G401 (cell line): ENCODE measurements around the gene ATG5. TPM values are rescaled to one million over a fixed set of nuclear protein-coding genes. Genes with fewer than 3 reads are reported as not detected.

Source experiments
- DNase-seq: peaks from one replicate; pipeline ENCODE4 v3.0.0-alpha.2; 2015; ENCODE audit warnings: low spot score
- in situ Hi-C: cut with HindIII; loops from 2 replicates; pipeline ENCODE4 v1.10.0; 2016; ENCODE audit warnings: low sequenced_read_pairs, mixed read lengths
- total RNA-seq: library from RNA; depleted of rRNA; stranded (reverse); fragments of >200 nt; shearing (Covaris generic); gene quantifications from 2 replicates; pipeline ENCODE4 v1.2.3, GENCODE V29; 2014

The ATG5 gene
- total RNA-seq, 1 experiment from 2014 or later: 40.8 TPM

GRCh38 chr6:106316375-106316766 lies 9.2 kb downstream of the ATG5 start:
- in situ Hi-C loops: no loop called here
- no peak for DNase-seq

- in situ Hi-C loops: no loop called here
- no peak for DNase-seq
These were observed 9.7 kb downstream of the ATG5 start for GRCh38 chr6:106315765-106316374.

- no peak for DNase-seq
- in situ Hi-C loops: no loop called here
These were observed 15.7 kb downstream of the ATG5 start for GRCh38 chr6:106309766-106310373.

GRCh38 chr6:106308985-106309384 lies 16.6 kb downstream of the ATG5 start:
- DNase-seq: no peak
- in situ Hi-C loops: no loop called here

GRCh38 chr6:106305740-106306139 lies 19.8 kb downstream of the ATG5 start:
- DNase-seq: no peak
- in situ Hi-C loops: no loop called here

GRCh38 chr6:106300944-106301343 lies 24.6 kb downstream of the ATG5 start:
- in situ Hi-C loops: no loop called here
- peak; percentile 55 for DNase-seq

GRCh38 chr6:106300020-106300780 lies 25.4 kb downstream of the ATG5 start:
- in situ Hi-C loops: no loop called here
- no peak for DNase-seq

- no peak for DNase-seq
- in situ Hi-C loops: no loop called here
These were observed 32.4 kb downstream of the ATG5 start for GRCh38 chr6:106293116-106293515.

- in situ Hi-C loops: no loop called here
These were observed 34.6 kb downstream of the ATG5 start for GRCh38 chr6:106290954-106291353.

GRCh38 chr6:106290032-106290431 lies 35.5 kb downstream of the ATG5 start:
- in situ Hi-C loops: no loop called here
- DNase-seq: no peak

More at GRCh38 chr6:106290954-106291353, 34.6 kb downstream of the ATG5 start:
- no peak for DNase-seq

GRCh38 chr6:106287215-106287614 lies 38.3 kb downstream of the ATG5 start:
- in situ Hi-C loops: no loop called here
- DNase-seq: no peak

GRCh38 chr6:106286746-106287145 lies 38.8 kb downstream of the ATG5 start:
- in situ Hi-C loops: no loop called here
- no peak for DNase-seq

- in situ Hi-C loops: no loop called here
- no peak for DNase-seq
These were observed 42.1 kb downstream of the ATG5 start for GRCh38 chr6:106283481-106283880.

GRCh38 chr6:106281661-106282060 lies 43.9 kb downstream of the ATG5 start:
- in situ Hi-C loops: no loop called here
- no peak for DNase-seq

- no peak for DNase-seq
- in situ Hi-C loops: no loop called here
These were observed 44.5 kb downstream of the ATG5 start for GRCh38 chr6:106281088-106281487.

GRCh38 chr6:106279179-106279578 lies 46.4 kb downstream of the ATG5 start:
- DNase-seq: no peak
- in situ Hi-C loops: no loop called here

GRCh38 chr6:106275692-106276091 lies 49.9 kb downstream of the ATG5 start:
- DNase-seq: peak; percentile 20
- in situ Hi-C loops: no loop called here

- in situ Hi-C loops: no loop called here
- no peak for DNase-seq
These were observed 52.5 kb downstream of the ATG5 start for GRCh38 chr6:106273087-106273486.

GRCh38 chr6:106272287-106272686 lies 53.3 kb downstream of the ATG5 start:
- DNase-seq: no peak
- in situ Hi-C loops: no loop called here

- in situ Hi-C loops: no loop called here
- DNase-seq: no peak
These were observed 55.1 kb downstream of the ATG5 start for GRCh38 chr6:106270414-106270813.
